Left hindlimb (tissue), 1 donor: ENCODE results near the gene SPTB.
A peak's percentile ranks its signal among the peaks of the same experiment; 100 is the strongest.

Source experiments
- DNase-seq: peaks from one replicate; pipeline ENCODE4 v3.0.0-alpha.2; 2018

SPTB gene

GRCh38 chr14:64784006-64784405 lies 95.7 kb downstream of the SPTB start:
- no peak for DNase-seq

- no peak for DNase-seq
Observed at GRCh38 chr14:64782196-64782595, 97.5 kb downstream of the SPTB start.

GRCh38 chr14:64779472-64779871 lies 100.2 kb downstream of the SPTB start:
- DNase-seq = no peak

DNA sequence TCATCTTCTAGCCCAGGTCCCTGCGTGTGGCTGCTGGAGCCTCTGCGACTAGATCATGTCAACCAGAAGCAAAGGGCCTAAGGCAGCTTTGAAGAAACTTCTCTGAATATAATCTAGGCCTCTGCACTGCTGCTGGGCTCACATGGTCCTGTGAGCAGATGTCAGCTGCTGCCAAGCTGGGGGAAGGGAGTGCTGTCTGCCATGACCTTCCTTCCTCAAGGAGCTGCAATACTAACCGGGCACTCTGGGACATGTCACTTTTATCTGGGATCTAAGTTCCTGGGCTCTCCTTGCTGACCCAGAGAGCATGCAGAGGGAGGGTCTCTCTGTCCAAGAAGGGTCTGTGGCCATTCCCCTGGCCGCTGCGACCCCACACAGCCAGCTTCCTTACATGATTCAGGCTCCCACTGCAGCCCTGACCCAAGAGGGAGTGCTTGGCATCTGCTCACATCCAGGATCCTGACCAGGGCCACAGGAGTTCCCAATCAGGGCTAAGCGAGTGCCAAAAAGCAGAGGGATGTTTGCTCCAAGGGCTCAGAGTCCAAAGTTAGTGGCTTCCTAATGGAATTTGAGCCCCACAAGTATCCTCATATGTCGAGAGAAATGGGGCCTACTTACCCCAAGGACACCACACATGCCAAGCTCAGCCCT lies 101.5 kb downstream of the SPTB start:
- DNase-seq = no peak

DNA sequence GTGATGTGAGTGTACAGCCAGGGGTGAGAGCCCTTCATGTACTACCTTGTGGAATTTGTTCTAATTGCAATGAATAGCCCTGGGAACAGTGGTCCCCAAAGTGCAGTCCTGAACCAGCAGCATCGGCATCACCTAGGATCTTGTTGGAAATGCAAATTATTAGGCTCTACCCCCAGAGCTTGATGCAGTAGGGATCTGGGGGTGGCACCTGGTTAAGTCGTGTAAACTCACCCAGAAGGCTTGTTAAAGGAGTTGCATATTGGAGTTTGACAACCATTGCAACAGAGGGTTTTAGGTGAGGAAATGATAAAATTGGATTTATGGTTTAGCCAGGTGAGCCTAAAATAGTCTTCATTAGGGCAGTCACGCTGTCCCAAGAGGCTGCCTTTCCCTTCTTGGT lies 102.2 kb downstream of the SPTB start:
- DNase-seq = no peak

GRCh38 chr14:64775081-64775777 lies 104.5 kb downstream of the SPTB start:
- no peak for DNase-seq

DNA sequence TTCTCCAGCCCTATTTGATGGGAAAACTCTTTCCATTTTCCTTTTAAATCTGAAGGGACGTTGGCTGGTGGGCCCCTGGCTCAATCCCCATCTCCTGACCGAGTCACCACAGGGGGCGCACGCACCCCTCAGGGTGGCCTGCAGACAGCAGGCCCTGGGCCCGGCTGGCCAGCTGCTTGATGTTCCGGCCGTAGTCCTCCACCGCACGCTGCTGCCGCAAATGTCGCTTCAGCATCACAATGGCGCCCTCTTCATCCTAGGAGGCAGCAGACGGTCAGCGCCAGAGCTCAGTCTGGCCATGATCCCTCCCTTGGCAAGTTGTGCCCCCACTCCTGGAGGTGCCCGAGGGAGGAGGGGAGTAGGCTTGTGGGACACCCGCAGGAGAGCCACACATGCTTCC lies 105.4 kb downstream of the SPTB start:
- no peak for DNase-seq

DNA sequence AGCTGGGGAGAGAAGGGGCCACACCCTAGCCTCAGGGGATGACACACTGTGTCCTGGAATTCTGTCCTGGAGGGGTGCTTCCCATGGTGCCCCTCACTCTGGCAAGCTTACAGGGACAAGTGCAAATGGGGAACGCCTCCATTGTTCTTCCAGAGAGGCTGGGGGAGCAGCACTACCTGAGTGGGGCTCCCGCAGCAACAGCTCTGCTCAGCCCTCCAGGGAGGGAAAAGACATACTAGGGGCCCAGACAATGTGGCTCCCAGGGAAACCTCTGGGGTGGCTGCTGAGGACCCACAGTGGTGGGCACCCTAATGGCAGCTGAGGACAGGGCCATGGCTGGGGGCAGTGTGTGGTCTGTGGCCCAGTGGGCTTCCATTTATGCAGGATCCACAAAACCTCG lies 106.1 kb downstream of the SPTB start:
- no peak for DNase-seq

DNA sequence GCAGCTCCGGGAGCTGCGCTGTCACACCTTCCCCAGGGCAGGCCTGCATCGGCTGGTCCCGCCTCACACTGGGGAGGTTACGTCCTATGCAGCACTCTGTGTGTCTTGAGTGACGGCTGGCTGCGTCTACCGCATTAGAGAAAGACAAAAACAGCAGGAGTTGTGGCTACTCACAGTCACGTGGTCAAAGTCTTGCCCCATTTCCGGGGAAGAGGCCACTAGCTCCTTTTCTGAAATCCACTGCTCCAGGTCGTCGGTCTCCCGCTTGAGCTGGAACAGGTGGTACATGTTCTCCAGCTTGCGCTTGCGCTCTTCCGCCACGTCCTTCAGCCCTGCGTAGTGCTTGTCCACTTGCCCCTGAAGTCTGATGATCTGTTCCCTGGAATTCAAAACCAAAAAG lies 106.7 kb downstream of the SPTB start:
- no peak for DNase-seq

DNA sequence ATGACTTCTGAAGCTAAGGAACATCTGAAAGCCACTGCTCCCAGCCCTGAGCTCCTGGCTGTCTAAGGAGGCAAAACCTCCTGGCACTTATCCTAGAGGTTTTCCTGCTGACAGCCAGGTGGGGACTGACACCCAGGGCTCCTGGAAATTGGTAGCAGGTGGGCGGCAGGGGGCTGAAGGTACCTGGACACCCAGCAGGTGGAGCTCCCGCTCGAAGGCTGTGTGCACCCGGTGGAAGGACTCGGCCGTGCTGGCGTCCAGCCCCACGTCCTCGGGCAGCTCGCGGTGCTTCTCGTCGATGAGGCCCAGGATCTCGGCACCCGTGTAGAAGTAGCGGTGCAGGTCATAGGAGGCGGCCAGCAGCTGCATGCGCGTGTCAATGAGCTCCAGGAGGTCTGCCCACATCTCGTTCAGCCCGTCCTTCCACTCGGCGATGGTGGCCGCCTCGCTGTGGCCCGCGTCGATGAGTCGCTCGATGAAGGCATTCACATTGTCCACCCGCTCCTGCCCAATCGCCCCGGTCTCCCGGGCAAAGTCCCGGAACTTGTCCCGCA lies 107.2 kb downstream of the SPTB start:
- no peak for DNase-seq

GRCh38 chr14:64771161-64771560 lies 108.5 kb downstream of the SPTB start:
- DNase-seq = no peak

- DNase-seq = no peak
Observed at GRCh38 chr14:64770751-64771150, 109.0 kb downstream of the SPTB start.

- DNase-seq = no peak
Observed at GRCh38 chr14:64769096-64770020, 110.3 kb downstream of the SPTB start.

DNA sequence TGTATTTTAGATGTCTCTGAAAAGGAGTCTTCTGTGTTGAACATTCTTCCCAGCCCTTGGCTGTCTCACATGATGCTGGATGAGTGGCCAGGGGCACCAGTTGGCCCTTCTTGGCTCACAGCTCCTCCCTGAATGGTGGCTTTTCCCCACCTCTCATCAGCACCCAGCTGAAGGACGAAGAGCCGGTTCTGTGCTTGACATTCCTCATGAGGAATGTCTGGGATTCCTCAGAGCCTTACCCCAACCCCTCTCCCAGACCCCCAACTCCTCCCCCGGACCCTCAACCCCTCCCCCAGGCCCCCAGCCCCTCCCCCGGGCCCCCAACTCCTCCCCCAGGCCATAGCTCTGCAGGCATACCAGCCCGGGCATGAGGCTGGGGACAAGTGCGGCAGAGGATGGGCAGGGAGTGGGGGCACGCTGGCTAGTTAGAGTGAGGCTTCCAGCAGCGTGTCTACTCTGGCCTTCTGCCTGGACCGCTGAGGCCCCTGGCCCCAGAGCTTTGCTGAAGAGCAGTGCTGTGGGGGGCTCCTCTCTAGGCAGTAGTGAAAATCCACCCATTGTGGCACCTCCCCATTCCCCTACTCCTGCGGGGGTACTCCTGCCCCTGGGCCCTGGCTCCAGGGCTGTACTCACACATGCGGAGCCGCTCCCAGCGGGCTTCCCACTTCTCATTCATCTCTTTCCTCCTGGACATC lies 111.2 kb downstream of the SPTB start:
- DNase-seq = no peak

DNA sequence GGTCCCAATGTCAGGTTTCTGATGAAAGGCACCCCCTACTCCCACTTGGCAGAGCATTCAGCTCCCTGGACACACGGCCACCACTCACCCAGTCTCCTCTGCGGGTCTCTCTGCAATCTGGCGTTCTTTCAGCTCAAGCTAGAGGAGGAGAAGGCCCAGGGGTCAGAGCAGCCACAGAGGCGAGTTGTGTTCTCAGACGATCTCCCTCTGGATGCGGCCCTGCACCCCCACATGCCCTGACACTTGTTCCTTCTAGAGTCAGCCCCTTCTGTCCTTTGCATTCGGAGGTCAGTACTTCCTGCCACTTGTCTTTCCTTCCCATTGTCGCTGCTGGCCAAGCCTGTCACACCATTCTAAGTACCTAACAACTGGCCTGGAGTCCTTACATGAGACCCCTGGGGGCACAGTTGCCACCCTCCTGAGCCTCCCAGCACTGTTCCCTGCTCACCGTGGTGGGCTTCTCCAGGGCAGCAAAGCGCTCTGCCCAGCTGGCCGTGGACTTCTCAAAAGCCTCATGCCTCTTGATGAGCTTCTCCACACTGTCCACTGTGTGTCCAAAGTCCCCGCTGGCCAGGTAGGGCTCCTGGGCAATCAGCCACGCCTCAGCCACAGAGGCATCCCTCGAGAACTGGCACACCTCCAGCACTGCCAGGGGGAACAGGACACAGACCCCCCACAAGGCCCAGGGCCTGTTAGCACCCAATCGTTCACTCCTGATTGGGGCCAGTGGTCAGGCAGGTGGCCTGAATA lies 112.3 kb downstream of the SPTB start:
- no peak for DNase-seq

DNA sequence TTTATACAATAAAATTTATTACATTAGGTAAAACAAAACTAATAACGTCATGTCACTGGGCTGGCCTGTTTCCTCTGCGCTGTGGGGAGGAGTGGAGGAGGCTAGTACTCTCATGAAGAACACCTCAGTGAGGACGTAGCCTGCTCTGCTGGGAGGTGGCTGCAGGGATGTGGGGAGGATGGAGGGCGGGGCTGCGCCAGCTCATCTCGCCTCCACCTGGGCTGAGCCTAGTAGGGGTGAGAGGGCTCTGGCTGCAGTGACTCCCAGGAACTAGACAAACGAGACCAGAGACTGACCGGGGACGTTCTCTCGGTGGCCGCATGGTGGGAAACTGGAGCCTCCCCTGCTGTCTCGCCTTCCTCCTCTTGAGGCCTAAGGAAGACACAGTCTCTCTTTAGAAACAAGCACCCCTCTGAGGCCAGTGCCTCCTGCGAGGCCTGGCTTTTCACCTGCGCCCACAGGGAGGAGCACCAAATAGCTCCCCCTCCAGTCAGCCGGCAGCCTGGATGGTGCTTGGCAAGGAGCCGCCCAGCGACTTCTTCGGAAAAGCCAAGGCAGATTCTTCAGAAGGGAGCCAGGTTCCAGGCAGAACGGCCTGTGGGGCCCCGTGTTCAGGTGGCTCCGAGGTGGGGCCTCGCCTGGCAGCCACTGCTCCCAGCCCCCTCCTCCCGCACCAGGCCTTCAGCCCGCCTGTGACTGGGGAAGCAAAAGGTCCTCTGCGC lies 113.1 kb downstream of the SPTB start:
- no peak for DNase-seq

- no peak for DNase-seq
Observed at GRCh38 chr14:64765740-64766302, 113.9 kb downstream of the SPTB start.

DNA sequence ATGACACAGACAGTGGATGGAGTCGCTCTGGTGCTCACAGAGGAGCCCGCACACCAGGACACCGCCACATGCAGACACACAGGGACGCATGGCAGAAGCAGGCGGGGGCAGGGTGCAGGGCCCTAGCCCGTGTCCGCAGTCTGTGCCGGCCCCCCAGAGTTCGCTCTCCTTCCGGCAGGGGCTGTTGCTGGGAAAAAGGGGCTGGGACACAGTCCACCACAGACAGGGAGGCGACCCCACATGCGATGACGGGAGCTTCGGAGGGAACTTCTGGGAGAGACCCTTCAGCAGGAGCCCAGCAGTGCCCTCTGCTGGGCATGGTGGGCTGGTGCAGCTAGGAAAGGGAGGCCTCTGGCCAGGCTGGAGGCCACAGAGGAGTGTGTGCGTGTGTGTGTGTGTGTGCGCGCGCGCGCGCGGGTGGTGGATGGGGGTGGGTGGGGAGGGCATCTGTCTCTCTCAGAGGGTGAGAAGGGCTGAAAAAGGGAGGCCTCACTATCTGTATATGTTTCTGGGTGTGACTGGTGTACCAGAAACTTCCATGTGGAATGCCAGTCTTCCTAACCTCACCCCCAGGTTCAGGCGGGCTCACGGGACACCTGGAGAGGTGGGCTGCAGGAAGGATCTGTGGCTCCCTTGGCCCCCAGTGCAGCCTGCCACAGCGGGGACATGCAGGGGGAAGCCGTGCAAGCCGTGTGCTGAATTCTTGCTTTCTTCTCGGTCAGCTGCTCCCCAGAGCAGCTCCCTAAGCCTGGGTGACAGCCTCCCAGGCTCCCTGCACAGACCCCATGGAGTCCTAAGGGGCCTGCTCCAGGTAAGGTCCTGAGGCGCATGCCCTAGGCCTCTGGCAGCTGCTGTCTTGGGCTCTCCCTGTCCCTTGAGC lies 114.8 kb downstream of the SPTB start:
- DNase-seq = peak; percentile 86

DNA sequence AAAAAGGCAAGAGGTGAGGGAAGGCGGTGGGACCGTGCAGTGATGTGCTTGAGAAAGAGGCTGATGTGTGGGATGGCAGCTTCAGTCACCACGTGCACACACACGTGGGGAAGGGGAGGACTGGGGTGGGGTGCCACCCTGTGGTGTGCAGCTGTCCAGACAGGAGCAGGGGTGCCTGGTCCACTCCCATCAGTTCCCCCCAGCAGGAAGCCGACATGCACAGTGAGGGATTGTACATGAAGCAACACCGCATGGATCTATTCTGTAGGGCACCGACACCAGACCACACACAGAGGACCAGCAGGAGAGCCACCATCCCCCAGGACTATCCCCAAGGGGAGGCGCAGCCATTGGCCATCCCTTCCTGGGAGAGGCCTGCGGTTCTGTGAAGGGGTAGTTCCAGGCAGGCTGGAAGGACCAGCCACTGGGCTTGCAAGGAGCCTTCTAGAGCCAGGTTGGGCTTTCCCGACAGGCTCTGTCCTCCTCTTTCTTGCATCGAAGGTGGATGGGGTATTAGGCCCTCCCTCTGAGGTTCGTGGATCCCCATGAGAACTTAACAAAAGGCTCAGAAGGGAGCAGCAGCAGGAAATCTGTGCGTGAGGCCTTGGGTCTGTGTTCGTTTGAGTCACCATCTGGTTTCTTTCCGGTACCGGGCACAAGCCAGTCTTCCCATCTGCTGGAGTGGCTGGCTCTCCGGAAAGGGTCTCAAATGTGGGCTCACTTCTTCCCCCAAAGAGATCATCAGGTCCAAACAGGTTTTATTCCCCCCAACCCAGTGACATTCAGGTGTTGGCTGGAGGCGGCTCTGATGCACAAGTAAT lies 115.7 kb downstream of the SPTB start:
- peak; percentile 45 for DNase-seq
